GM19324 (cell line): ENCODE data around the gene SURF2.

Experiments
- ATAC-seq: cut with Tn5 transposase; IDR thresholded peaks from one replicate; pipeline ENCODE4 v1.9.1; 2021; ENCODE audit warnings: mild to moderate bottlenecking, moderate library complexity; ENCODE audit not compliant: unreplicated experiment, low FRiP score

The SURF2 gene

GRCh38 chr9:133335924-133336811 is 20.2 kb upstream of the SURF2 start, which contains the start of gene SURF6:
Gene SURF6, minus strand, starts transcription at chr9:133336188. Its CDS starts 56 bp downstream, at chr9:133336132.
- peak; percentile 83 for ATAC-seq

GRCh38 chr9:133339641-133340040 is 16.7 kb upstream of the SURF2 start:
- ATAC-seq: no peak

- ATAC-seq: no peak
Measured at GRCh38 chr9:133340256-133340655, 16.1 kb upstream of the SURF2 start.

- ATAC-seq: no peak
Measured at GRCh38 chr9:133340916-133341315, 15.4 kb upstream of the SURF2 start.

GRCh38 chr9:133341369-133342068 is 14.8 kb upstream of the SURF2 start:
- no peak for ATAC-seq

- no peak for ATAC-seq
Measured at GRCh38 chr9:133342069-133342406, 14.3 kb upstream of the SURF2 start.

- no peak for ATAC-seq
Measured at GRCh38 chr9:133342570-133342969, 13.8 kb upstream of the SURF2 start.

- ATAC-seq: no peak
Measured at GRCh38 chr9:133344071-133344470, 12.3 kb upstream of the SURF2 start.

GRCh38 chr9:133344979-133345378 is 11.4 kb upstream of the SURF2 start:
- no peak for ATAC-seq

- no peak for ATAC-seq
Measured at GRCh38 chr9:133345596-133345995, 10.8 kb upstream of the SURF2 start.

- ATAC-seq: no peak
Measured at GRCh38 chr9:133346021-133346785, 10.1 kb upstream of the SURF2 start.

GRCh38 chr9:133347515-133347984 is 8.8 kb upstream of the SURF2 start:
- peak; percentile 12 for ATAC-seq

GRCh38 chr9:133347985-133348717 is 8.2 kb upstream of the SURF2 start, which contains the start of the genes MED22 and RPL7A:
Gene MED22, minus strand, starts transcription at chr9:133348131. Its CDS starts 1,469 bp downstream, at chr9:133346662.
Gene RPL7A, plus strand, starts transcription at chr9:133348218. Its CDS starts 26 bp downstream, at chr9:133348244.
- ATAC-seq: peak; percentile 82

- no peak for ATAC-seq
Measured at GRCh38 chr9:133348718-133349573, 7.4 kb upstream of the SURF2 start.

- no peak for ATAC-seq
Measured at GRCh38 chr9:133349965-133350616, 6.3 kb upstream of the SURF2 start.

GRCh38 chr9:133351526-133351907 is 4.8 kb upstream of the SURF2 start:
- ATAC-seq: no peak

GRCh38 chr9:133351908-133352634 is 4.3 kb upstream of the SURF2 start:
- ATAC-seq: no peak
